ENCODE results near the gene SETD9.

The SETD9 gene

DNA sequence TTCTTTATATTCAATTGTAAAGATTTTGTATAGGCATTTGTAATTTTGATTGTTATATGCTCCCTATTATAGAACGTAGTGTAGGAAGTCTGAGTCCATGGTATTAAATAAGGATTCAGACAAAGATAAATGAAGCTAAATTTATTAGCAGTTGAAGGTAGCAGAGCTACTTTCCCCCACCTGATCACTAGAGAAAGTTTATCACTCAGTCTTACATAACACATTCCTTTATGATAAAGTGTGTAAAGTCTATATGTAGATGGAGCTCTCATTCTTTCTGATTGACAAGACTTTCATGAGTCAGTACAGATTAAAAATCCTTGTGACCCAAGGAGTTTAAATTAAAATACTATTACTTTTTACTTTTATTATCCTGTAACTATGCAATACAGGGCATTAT is 44.9 kb downstream of the SETD9 start:
- H2BK5ac ChIP-seq (ENCODE audit: low read depth, low read length, poor library complexity, severe bottlenecking), result no peak overlapping the region
- no peak overlapping the region for H3K14ac ChIP-seq (ENCODE audit: low read length in 2 of 2)
- H4K91ac ChIP-seq (ENCODE audit: low read length), result no peak overlapping the region
- H3K36me3 ChIP-seq (ENCODE audit: control insufficient read depth in 1 of 2, insufficient read depth in 2 of 2, low read depth in 1 of 2, low read length in 2 of 2), result peaks cover 0 to under 1% of the 10 kb centered on the region in 2 experiments
- H3K27ac ChIP-seq (ENCODE audit: low read length, poor library complexity, severe bottlenecking), result no peak overlapping the region
- H3K79me1 ChIP-seq (replicated peaks; ENCODE audit: low read length, poor library complexity, severe bottlenecking), result peaks cover 4% of the 10 kb centered on the region
- WGBS, result no CpG with 5 or more reads among the region's 1 CpG
- peaks cover 8 to 11% of the 10 kb centered on the region in 2 experiments for H3K27me3 ChIP-seq (ENCODE audit: control insufficient read depth in 1 of 2, insufficient read depth in 1 of 2, low read length in 2 of 2)
- H3K9ac ChIP-seq (ENCODE audit: low read length), result no peak overlapping the region
- no peak for DNase-seq
- H2BK120ac ChIP-seq (ENCODE audit: low read depth, low read length), result no peak overlapping the region
- no peak overlapping the region for H3K4me2 ChIP-seq (ENCODE audit: low read length, poor library complexity, severe bottlenecking)
- no peak overlapping the region for H2BK12ac ChIP-seq (ENCODE audit: low read length in 2 of 2)
- H4K8ac ChIP-seq (ENCODE audit: low read length), result no peak overlapping the region
- no peak overlapping the region for H2AFZ ChIP-seq (ENCODE audit: low read depth, low read length)
- H3K9me3 ChIP-seq (ENCODE audit: control insufficient read depth, low read length), result no peaks in the 10 kb centered on the region
- H3K18ac ChIP-seq (ENCODE audit: low read depth in 1 of 2, low read length in 2 of 2), result no peak overlapping the region
- peaks cover 5% of the 10 kb centered on the region for H3K4me1 ChIP-seq (ENCODE audit: control insufficient read depth, insufficient read depth, low read depth, low read length)
- no peak overlapping the region for H3K23ac ChIP-seq (ENCODE audit: low read length in 2 of 2)
- no peak overlapping the region for H3K4ac ChIP-seq (ENCODE audit: low read depth in 1 of 2, low read length in 2 of 2)
- no peak overlapping the region for H3K4me3 ChIP-seq (ENCODE audit: insufficient read depth in 1 of 2, low read depth in 1 of 2, low read length in 2 of 2)
- no peak overlapping the region for H2AK5ac ChIP-seq (ENCODE audit: low read length, severe bottlenecking)
- no peak overlapping the region for H2BK15ac ChIP-seq (ENCODE audit: low read depth, poor library complexity, severe bottlenecking)

DNA sequence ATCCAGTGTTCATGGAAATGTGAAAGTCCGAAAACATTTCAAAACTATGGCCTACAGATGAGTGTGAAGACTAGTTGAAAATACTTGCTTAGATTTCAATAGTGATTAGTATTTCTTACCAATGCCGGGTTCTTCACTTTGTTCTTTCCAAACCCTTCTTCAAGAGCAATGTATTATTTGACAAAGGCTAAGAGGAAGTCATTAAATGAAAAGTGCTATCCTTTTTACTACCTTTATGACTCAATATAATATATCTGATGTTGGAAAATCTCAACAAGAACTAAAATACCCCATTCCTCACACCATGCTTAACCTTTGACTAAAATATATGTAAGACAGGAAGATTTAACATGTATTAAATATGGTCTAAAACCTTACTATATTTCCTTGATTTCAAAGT is 49.2 kb downstream of the SETD9 start:
- Histone ChIP-seq H2BK15ac (ENCODE audit: low read depth, poor library complexity, severe bottlenecking) (no peak overlapping the region), H3K79me1 (replicated peaks; ENCODE audit: low read length, poor library complexity, severe bottlenecking) (no peaks in the 10 kb centered on the region), H3K18ac (ENCODE audit: low read depth in 1 of 2, low read length in 2 of 2) (no peak overlapping the region), H3K23ac (ENCODE audit: low read length in 2 of 2) (no peak overlapping the region), H3K4me2 (ENCODE audit: low read length, poor library complexity, severe bottlenecking) (no peak overlapping the region), H2AFZ (ENCODE audit: low read depth, low read length) (no peak overlapping the region), H3K27ac (ENCODE audit: low read length, poor library complexity, severe bottlenecking) (no peak overlapping the region), H4K91ac (ENCODE audit: low read length) (no peak overlapping the region), H2BK120ac (ENCODE audit: low read depth, low read length) (no peak overlapping the region), H3K4me3 (ENCODE audit: insufficient read depth in 1 of 2, low read depth in 1 of 2, low read length in 2 of 2) (no peak overlapping the region), H2BK12ac (ENCODE audit: low read length in 2 of 2) (no peak overlapping the region), H3K9me3 (ENCODE audit: control insufficient read depth, low read length) (no peaks in the 10 kb centered on the region), H3K14ac (ENCODE audit: low read length in 2 of 2) (no peak overlapping the region), H2AK5ac (ENCODE audit: low read length, severe bottlenecking) (no peak overlapping the region), H3K9ac (ENCODE audit: low read length) (no peak overlapping the region), H3K4ac (ENCODE audit: low read depth in 1 of 2, low read length in 2 of 2) (no peak overlapping the region), H3K4me1 (ENCODE audit: control insufficient read depth, insufficient read depth, low read depth, low read length) (no peaks in the 10 kb centered on the region), H3K36me3 (ENCODE audit: control insufficient read depth in 1 of 2, insufficient read depth in 2 of 2, low read depth in 1 of 2, low read length in 2 of 2) (no peaks in the 10 kb centered on the region), H2BK5ac (ENCODE audit: low read depth, low read length, poor library complexity, severe bottlenecking) (no peak overlapping the region), H4K8ac (ENCODE audit: low read length) (no peak overlapping the region), H3K27me3 (ENCODE audit: control insufficient read depth in 1 of 2, insufficient read depth in 1 of 2, low read length in 2 of 2) (peaks cover 37 to 46% of the 10 kb centered on the region in 2 experiments)
- DNase-seq, result no peak
- WGBS, result 100% methylated on average over 1 of the region's 2 CpGs

DNA sequence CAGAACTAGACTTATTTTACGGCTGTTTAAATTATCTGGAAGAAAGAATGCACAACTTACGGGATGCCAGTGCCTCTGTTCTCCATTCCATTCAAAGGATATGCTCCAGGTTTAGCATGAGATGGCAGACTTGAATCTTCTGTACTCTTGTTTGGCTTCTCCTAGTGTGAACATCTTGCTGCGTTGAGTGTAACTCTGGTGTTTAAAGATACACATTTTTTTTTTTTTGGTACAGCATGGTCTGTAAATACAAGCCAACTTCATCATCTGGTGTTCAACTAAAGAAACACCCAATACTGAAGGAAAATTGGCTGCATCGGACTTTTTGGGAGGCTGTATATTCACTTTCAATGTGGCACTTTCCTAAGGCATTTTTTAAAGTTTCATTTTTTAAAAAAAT is 49.9 kb downstream of the SETD9 start:
- H3K36me3 ChIP-seq (ENCODE audit: control insufficient read depth in 1 of 2, insufficient read depth in 2 of 2, low read depth in 1 of 2, low read length in 2 of 2), result no peaks in the 10 kb centered on the region
- H2BK120ac ChIP-seq (ENCODE audit: low read depth, low read length), result no peak overlapping the region
- no peaks in the 10 kb centered on the region for H3K9me3 ChIP-seq (ENCODE audit: control insufficient read depth, low read length)
- WGBS, result 88% methylated on average over 3 of the region's 4 CpGs
- H3K27me3 ChIP-seq (ENCODE audit: control insufficient read depth in 1 of 2, insufficient read depth in 1 of 2, low read length in 2 of 2), result peaks cover 40 to 52% of the 10 kb centered on the region in 2 experiments
- no peak for DNase-seq
- H2BK15ac ChIP-seq (ENCODE audit: low read depth, poor library complexity, severe bottlenecking), result no peak overlapping the region
- H3K27ac ChIP-seq (ENCODE audit: low read length, poor library complexity, severe bottlenecking), result no peak overlapping the region
- no peaks in the 10 kb centered on the region for H3K79me1 ChIP-seq (replicated peaks; ENCODE audit: low read length, poor library complexity, severe bottlenecking)
- H3K18ac ChIP-seq (ENCODE audit: low read depth in 1 of 2, low read length in 2 of 2), result no peak overlapping the region
- no peak overlapping the region for H2BK12ac ChIP-seq (ENCODE audit: low read length in 2 of 2)
- no peak overlapping the region for H3K23ac ChIP-seq (ENCODE audit: low read length in 2 of 2)
- no peaks in the 10 kb centered on the region for H3K4me1 ChIP-seq (ENCODE audit: control insufficient read depth, insufficient read depth, low read depth, low read length)
- H3K4ac ChIP-seq (ENCODE audit: low read depth in 1 of 2, low read length in 2 of 2), result no peak overlapping the region
- no peak overlapping the region for H3K4me2 ChIP-seq (ENCODE audit: low read length, poor library complexity, severe bottlenecking)
- H3K9ac ChIP-seq (ENCODE audit: low read length), result no peak overlapping the region
- H3K4me3 ChIP-seq (ENCODE audit: insufficient read depth in 1 of 2, low read depth in 1 of 2, low read length in 2 of 2), result no peak overlapping the region
- no peak overlapping the region for H2BK5ac ChIP-seq (ENCODE audit: low read depth, low read length, poor library complexity, severe bottlenecking)
- no peak overlapping the region for H2AFZ ChIP-seq (ENCODE audit: low read depth, low read length)
- no peak overlapping the region for H2AK5ac ChIP-seq (ENCODE audit: low read length, severe bottlenecking)
- H3K14ac ChIP-seq (ENCODE audit: low read length in 2 of 2), result no peak overlapping the region
- no peak overlapping the region for H4K91ac ChIP-seq (ENCODE audit: low read length)
- no peak overlapping the region for H4K8ac ChIP-seq (ENCODE audit: low read length)

DNA sequence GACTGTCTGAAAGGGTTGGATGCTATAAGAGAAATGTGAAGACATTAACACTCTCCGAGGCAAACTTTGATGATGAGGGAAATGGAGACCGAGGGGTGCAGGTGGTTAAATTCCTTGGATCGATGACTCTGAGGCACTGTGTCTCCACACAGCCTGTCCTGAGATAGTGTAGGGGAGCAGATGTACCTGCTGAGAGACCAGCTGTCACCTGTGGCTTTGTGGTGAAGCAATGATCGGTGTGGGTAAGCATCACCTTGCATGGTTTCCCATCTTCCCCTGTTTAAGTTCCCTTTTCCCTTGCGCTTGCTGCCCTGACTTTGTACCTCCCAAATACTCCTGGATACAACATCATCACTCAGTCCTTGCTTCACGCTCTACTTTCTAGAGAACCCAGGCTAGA is 52.4 kb downstream of the SETD9 start:
- H2BK12ac ChIP-seq (ENCODE audit: low read length in 2 of 2), result no peak overlapping the region
- no peak overlapping the region for H2BK120ac ChIP-seq (ENCODE audit: low read depth, low read length)
- H3K27ac ChIP-seq (ENCODE audit: low read length, poor library complexity, severe bottlenecking), result no peak overlapping the region
- no peaks in the 10 kb centered on the region for H3K4me1 ChIP-seq (ENCODE audit: control insufficient read depth, insufficient read depth, low read depth, low read length)
- no peak overlapping the region for H4K8ac ChIP-seq (ENCODE audit: low read length)
- no peak overlapping the region for H3K4me2 ChIP-seq (ENCODE audit: low read length, poor library complexity, severe bottlenecking)
- H4K91ac ChIP-seq (ENCODE audit: low read length), result no peak overlapping the region
- no peak overlapping the region for H3K4ac ChIP-seq (ENCODE audit: low read depth in 1 of 2, low read length in 2 of 2)
- no peaks in the 10 kb centered on the region for H3K9me3 ChIP-seq (ENCODE audit: control insufficient read depth, low read length)
- no peak overlapping the region for H3K14ac ChIP-seq (ENCODE audit: low read length in 2 of 2)
- H3K9ac ChIP-seq (ENCODE audit: low read length), result no peak overlapping the region
- H3K4me3 ChIP-seq (ENCODE audit: insufficient read depth in 1 of 2, low read depth in 1 of 2, low read length in 2 of 2), result no peak overlapping the region
- H3K18ac ChIP-seq (ENCODE audit: low read depth in 1 of 2, low read length in 2 of 2), result no peak overlapping the region
- 95% methylated on average over 6 of the region's 6 CpGs for WGBS
- H2BK5ac ChIP-seq (ENCODE audit: low read depth, low read length, poor library complexity, severe bottlenecking), result no peak overlapping the region
- H2AFZ ChIP-seq (ENCODE audit: low read depth, low read length), result no peak overlapping the region
- no peaks in the 10 kb centered on the region for H3K79me1 ChIP-seq (replicated peaks; ENCODE audit: low read length, poor library complexity, severe bottlenecking)
- H3K27me3 ChIP-seq (ENCODE audit: control insufficient read depth in 1 of 2, insufficient read depth in 1 of 2, low read length in 2 of 2), result peaks cover 44 to 59% of the 10 kb centered on the region in 2 experiments
- H2BK15ac ChIP-seq (ENCODE audit: low read depth, poor library complexity, severe bottlenecking), result no peak overlapping the region
- H3K36me3 ChIP-seq (ENCODE audit: control insufficient read depth in 1 of 2, insufficient read depth in 2 of 2, low read depth in 1 of 2, low read length in 2 of 2), result no peaks in the 10 kb centered on the region
- DNase-seq, result no peak
- no peak overlapping the region for H2AK5ac ChIP-seq (ENCODE audit: low read length, severe bottlenecking)
- H3K23ac ChIP-seq (ENCODE audit: low read length in 2 of 2), result no peak overlapping the region
